ENCODE results near the gene NUP88.

Gene NUP88

DNA sequence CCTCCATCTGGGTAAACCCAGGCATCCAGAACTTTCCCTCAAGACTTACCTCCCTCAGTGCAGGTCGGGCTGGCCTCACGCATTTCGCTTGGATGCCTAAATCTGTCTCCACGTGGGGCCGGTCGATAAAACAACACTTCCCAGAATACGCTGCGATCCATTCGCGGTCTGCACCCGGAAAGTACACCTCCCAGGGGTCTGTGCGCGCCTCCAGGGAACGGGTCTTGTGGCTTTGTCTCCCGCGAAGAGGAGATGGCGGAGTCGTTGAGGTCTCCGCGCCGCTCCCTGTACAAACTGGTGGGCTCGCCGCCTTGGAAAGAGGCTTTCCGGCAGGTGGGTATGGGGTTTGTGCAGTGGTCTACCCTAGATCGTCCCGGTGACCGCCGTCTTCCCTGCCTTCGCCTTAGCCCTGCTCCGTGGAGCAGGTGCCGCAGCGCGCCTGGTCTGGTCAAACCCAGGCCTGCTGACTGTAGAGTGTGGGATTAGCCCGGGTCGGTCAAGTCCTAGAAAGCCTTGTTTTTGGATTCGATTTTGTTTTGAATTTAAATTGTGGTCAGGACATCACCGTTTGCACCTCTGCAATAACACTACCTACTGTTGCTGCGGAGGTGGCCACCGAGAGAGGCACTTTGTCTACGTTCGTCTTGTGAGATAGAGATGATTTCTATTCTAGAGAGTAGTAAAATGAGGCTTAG, 644 bp upstream of the NUP88 start, which contains the start of gene RPAIN:
Gene RPAIN (plus strand): TSS at position 224 of the 695 bp plus-strand sequence. CDS start 29 bp downstream, at position 253.
- DNase-seq (ENCODE audit: low read depth): peak; percentile 77

DNA sequence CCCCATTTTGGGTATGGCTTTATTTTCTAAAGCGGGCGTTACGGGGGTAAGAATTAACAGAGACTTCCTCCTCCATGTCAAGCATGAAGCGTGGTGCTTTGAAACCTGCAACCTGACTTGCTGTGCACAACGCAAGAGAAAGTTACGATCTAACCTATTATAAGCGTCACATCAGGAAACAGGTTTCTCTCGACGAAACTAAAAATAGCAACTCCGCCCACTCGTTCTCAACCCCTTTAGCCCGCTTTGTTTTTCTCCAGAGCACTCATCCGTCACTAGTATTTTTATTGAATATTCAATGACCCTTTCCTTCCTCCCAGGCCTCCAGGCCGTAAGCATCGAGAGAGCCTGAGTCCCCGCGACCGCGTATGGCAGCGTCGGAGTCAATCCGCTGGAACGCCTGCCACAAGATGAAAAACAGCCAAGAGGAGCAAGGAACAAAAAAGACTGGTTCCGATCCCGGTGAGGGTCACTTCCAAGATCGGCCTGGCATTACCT, 555 bp downstream of the NUP88 start:
- DNase-seq (ENCODE audit: low read depth): peak; percentile 44

DNA sequence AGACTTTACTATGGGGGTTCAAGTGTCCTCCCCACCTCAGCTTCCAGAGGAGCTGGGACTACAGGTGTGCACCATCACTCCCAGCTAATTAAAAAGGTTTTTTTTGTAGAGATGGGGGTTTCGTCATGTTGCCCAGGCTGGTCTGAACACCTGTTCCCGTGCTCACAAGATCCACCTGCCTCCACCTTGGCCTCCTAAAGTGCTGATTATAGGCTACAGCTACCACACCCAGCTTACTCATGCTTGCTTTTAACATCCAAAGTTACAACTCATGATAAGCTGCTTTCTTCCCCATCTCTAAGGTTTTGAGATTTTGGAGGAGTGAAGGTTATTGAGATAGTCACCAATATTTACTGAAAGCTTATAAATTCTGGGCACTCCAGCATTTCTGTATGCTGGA, 2.6 kb downstream of the NUP88 start:
- DNase-seq (ENCODE audit: low read depth): no peak

DNA sequence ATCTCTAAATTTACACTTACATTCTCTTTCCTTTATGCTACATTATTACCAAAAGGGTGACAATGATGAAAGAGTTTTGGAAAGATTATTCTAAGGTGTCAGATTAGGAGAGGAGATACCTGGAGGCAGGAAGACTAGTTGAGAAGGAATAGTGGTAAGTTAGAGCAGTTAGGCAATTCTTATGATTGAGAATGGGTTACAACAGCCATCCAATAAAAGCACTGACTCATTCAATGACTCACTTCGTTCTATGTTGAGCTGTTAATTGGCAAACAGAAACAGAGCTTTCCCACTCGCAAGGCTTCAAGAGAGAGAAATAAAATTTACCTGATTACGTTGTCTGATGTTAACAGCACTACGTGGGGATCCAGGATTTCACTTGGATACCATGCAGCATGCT, 5.8 kb downstream of the NUP88 start:
- no peak for DNase-seq (ENCODE audit: low read depth)

DNA sequence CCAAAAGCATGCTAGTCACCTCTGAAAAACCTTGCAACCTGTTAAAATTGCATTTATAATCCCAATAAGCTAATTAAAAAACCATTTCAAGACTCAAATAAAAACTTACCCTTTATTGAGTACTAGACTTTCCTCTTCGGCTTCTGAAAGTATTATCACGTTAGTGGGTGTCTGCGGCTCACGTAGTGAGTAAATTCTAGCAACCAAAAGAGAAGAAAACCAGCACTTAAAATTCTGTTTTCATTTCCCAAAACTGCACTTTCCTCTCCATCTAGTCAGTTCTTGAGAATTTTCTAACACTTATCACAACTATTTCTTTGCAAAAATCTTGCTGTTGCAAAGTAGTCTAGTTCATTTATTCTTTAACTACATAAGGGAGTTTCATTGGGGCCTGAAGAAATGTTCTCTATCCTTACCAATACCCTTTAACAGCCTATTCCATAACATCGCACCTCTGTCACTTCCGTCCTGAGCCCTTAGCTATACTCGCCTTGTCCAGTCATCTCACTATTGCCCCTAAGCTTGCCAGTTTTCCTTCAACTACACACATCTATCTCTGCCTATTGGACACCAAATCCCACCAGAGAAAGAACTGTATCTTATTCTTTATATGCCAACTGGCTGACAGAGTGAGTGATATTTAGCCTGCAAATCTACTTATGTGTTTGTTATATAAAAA, 8.7 kb downstream of the NUP88 start:
- no peak for DNase-seq (ENCODE audit: low read depth)

- DNase-seq (ENCODE audit: low read depth): no peak
Measured at GRCh38 chr17:5408186-5408585, 11.3 kb downstream of the NUP88 start.

- DNase-seq (ENCODE audit: low read depth): no peak
Measured at GRCh38 chr17:5405400-5405799, 14.1 kb downstream of the NUP88 start.

DNA sequence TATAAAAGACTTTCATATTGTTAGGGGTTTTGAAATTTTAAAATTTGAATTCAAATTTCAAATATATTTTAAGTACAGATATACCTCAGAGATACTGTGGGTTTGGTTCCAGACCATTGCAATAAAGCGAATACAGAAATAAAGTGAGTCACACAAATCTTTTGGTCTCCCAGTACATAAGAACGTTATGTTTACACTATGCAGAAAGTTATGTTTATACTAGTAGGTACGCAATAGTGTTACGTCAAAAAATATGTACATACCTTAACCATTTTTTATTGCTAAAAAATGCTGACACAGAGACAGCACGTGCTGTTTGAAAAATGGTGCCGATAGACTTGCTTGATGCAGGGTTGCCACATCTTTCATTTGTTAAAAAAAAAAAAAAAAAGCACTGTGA, 19.7 kb downstream of the NUP88 start:
- DNase-seq (ENCODE audit: low read depth): no peak

DNA sequence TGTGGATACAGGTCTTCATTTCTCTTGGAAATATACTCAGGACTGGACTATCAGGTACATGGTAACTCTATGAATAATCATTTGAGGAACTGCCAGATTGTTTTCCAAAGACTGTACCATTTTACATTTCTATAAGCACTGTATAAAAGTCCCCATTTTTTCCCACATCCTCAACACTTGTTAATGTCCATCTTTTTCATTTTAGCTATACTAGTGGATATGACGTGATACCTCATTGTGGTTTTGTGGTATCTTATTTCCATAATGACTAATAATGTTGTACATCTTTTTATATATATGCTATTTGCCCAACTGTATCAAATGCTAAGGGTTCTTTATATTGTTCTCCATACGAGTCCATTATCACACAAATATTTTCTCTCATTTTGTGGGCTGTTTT, 22.9 kb downstream of the NUP88 start:
- DNase-seq (ENCODE audit: low read depth): no peak

DNA sequence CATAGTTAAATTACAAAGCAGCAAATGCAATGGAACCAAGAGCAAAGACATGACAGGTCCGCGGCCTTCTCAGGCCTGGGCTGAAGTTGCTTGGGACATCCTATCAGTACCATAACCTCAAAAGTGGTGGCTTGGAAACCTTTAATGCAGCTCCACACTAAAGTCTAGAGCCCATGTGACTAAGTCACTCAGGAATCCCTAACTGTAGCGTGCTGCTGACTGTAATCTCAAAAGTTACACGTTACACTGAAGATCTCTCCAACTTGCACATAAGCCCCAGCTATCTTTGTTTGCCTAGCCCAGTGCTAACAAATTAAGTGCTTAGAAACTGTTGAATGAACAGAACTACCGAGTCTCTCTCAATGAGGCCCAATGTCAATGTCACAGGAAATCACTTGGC, 27.8 kb downstream of the NUP88 start:
- DNase-seq (ENCODE audit: low read depth): no peak

- no peak for DNase-seq (ENCODE audit: low read depth)
Measured at GRCh38 chr17:5381542-5381941, 37.9 kb downstream of the NUP88 start.

- DNase-seq (ENCODE audit: low read depth): no peak
Measured at GRCh38 chr17:5380491-5381135, 38.8 kb downstream of the NUP88 start.

GRCh38 chr17:5379351-5380107, 39.9 kb downstream of the NUP88 start:
- no peak for DNase-seq (ENCODE audit: low read depth)

DNA sequence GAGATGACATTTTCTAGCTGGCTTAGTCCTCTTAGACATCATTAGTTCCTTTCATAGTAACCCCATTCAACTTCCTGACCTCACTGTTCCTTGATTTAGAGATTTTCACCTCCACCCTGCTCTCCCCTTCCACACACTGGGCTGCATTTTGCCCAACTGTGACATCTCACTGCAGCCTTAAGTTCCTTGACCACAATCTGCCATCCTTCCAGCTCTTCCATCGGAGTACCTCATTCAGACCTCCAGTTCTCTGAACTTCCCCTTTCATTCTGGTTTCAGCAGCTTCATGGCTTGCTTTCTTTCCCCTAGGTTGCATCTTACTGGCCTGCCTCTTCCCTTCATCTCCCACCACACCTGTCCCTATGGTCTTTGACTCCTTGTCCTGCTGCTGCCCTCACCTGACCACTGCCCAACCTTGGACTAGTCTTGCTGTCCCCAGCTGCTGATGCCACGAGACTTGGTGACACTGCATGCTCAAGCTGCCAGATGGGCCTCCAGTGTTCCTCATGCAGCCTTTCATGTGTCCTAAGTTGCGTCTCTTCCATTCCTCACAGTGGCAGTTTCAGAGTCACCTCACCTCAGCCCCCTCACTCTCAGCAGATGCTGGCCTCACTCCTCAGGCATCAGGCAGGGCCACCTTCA, 40.8 kb downstream of the NUP88 start:
- DNase-seq (ENCODE audit: low read depth): no peak

- DNase-seq (ENCODE audit: low read depth): no peak
Measured at GRCh38 chr17:5373112-5373511, 46.4 kb downstream of the NUP88 start.

- no peak for DNase-seq (ENCODE audit: low read depth)
Measured at GRCh38 chr17:5370411-5370810, 49.1 kb downstream of the NUP88 start.

DNA sequence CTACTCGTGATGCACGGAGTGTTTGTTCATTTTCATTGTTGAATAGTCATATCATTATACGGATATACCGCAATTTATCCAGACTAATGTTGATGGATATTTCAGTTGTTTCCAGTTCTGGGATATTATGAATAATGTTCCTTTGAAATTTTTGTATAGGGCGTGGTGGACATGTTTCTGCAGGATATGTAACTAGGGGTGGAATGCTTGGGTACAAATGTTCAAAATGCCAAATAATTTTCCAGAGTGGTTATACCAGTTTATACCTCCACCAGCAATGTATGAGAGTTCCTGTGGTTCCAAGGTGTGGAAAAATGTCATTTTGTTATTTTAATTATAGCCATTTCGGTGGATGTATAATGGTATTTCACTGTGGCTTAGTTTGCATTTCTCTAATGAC, 53.6 kb downstream of the NUP88 start:
- no peak for DNase-seq (ENCODE audit: low read depth)

- DNase-seq (ENCODE audit: low read depth): no peak
Measured at GRCh38 chr17:5364696-5365095, 54.8 kb downstream of the NUP88 start.

- no peak for DNase-seq (ENCODE audit: low read depth)
Measured at GRCh38 chr17:5364156-5364555, 55.3 kb downstream of the NUP88 start.

DNA sequence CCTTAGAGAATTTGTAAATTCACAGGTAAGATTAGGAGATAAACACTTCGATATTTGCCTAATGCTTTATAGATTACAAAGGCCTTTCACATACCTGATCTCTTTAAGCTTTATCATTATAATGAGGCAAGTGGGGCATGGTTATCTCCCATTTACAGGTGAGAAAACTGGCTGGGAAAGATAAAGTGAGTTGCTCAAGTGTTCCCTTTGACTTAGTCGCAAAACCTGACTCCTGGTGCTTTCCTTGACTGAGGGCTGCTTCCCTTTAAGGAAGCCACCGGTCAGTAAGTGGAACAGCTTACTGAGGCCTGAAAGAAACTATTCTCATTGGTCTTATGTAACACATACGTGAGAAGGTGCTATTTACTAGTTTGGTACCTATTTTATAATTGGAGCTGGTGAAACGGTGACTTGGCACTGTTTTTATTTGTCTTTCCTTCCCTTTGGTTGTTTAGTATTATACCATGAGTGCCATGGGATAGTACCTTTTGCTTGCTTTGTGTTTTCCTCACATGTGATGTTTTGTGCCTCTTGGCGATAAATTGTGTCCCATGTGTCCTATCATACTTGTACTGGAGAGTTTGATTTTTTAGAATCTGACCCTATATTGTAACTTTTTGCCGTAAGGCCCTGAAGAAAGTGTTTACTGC, 57.2 kb downstream of the NUP88 start:
- DNase-seq (ENCODE audit: low read depth): no peak

DNA sequence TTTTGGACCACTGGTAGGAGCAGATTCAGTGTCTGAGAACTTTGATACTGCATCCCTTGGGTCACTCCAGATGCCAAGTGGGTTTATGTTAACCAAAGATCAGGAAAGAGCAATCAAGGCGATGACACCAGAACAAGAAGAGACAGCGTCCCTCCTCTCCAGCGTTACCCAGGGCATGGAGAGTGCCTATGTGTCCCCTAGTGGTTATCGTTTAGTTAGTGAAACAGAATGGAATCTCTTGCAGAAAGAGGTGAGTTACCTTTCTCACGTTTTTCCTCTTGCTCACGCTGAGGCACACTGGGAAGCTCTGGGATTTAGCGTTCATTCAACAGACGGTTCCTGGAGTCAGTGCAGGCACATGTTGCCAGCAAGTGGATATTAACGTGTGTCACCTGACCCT, 58.0 kb downstream of the NUP88 start:
- DNase-seq (ENCODE audit: low read depth): no peak
